Measurements from ENCODE around the gene ARFIP1.
A peak's percentile ranks its signal among the peaks of the same experiment; 100 is the strongest.
"Not testable (repeated sequence)": the region's sequence is repeated elsewhere in the genome, so short reads cannot be mapped to it uniquely, and the experiment has no call there.

The ARFIP1 gene

GRCh38 chr4:152779513-152780266, at the start of gene ARFIP1, which contains the start of gene TIGD4:
ARFIP1 (plus strand) TSS chr4:152779954; CDS start chr4:152829634, 49,680 bp downstream.
TIGD4 (minus strand) TSS chr4:152779730; CDS start chr4:152771004, 8,726 bp downstream.
- peak; percentile 60 to 81 for DNase-seq

GRCh38 chr4:152731997-152732396, 47.8 kb upstream of the ARFIP1 start:
- no peak for DNase-seq

GRCh38 chr4:152734015-152734698, 45.6 kb upstream of the ARFIP1 start:
- DNase-seq, result no peak

GRCh38 chr4:152734699-152735050, 45.1 kb upstream of the ARFIP1 start:
- no peak for DNase-seq

GRCh38 chr4:152735396-152735859, 44.3 kb upstream of the ARFIP1 start:
- no peak for DNase-seq

- no peak for DNase-seq
Observed at GRCh38 chr4:152735906-152736305, 43.8 kb upstream of the ARFIP1 start.

GRCh38 chr4:152738827-152739226, 40.9 kb upstream of the ARFIP1 start:
- no peak for DNase-seq

GRCh38 chr4:152747444-152747843, 32.3 kb upstream of the ARFIP1 start:
- no peak for DNase-seq

- no peak for DNase-seq
Observed at GRCh38 chr4:152748619-152749018, 31.1 kb upstream of the ARFIP1 start.

- no peak for DNase-seq
Observed at GRCh38 chr4:152763796-152764195, 16.0 kb upstream of the ARFIP1 start.

- DNase-seq, result not testable (repeated sequence)
Observed at GRCh38 chr4:152765069-152765737, 14.6 kb upstream of the ARFIP1 start.

- no peak for DNase-seq
Observed at GRCh38 chr4:152771741-152772533, 7.8 kb upstream of the ARFIP1 start.

GRCh38 chr4:152773339-152773738, 6.4 kb upstream of the ARFIP1 start:
- DNase-seq, result no peak

GRCh38 chr4:152773953-152774352, 5.8 kb upstream of the ARFIP1 start:
- DNase-seq, result no peak

GRCh38 chr4:152776352-152776751, 3.4 kb upstream of the ARFIP1 start:
- DNase-seq, result no peak

- no peak for DNase-seq
Observed at GRCh38 chr4:152777488-152777887, 2.3 kb upstream of the ARFIP1 start.

- DNase-seq, result no peak
Observed at GRCh38 chr4:152778656-152779512, 870 bp upstream of the ARFIP1 start.

GRCh38 chr4:152780267-152780778, 569 bp downstream of the ARFIP1 start:
- DNase-seq, result no peak

- DNase-seq, result peak; percentile 1
Observed at GRCh38 chr4:152784490-152785350, 5.0 kb downstream of the ARFIP1 start.

Measured in NCI-H187 (cell line).